Pancreas (tissue), 10 donors: ENCODE measurements around the gene NXPH4. TPM values are rescaled to one million over a fixed set of nuclear protein-coding genes. Genes with fewer than 3 reads are reported as not detected.

ENCODE experiments used
- ATAC-seq, 4 donors: fragments of 200-7000 bp; cut with Tn5 transposase; one replicate each; pipeline versions ENCODE4 v1.8.0 to v1.9.1; 2020; ENCODE audit warnings: mild to moderate bottlenecking in 4 of 4, moderate library complexity in 4 of 4
- DNase-seq, 6 donors: peaks; one replicate each; pipeline ENCODE4 v3.0.0-alpha.2; 2020
- FAIRE-seq: peaks from 2 replicates; lab custom pipeline; 2012; peaks lifted over from hg19 to GRCh38; lab: Jason Lieb, UNC
- H3K27ac ChIP-seq, 4 donors: fragments of 200-600 bp; sonication (generic); 1 replicate in 3 of 4; 2 replicates in 1 of 4; pipeline versions ENCODE4 v1.5.0 to v1.8.0; 2020
- H3K27me3 ChIP-seq, 4 donors: fragments of 200-600 bp; one replicate each; pipeline ENCODE4 v1.8.0; 2021
- H3K36me3 ChIP-seq, 3 donors: fragments of 200-600 bp; sonication (generic) in 1 of 3; one replicate each; pipeline versions ENCODE4 v1.5.0 to v1.8.0; 2020 to 2021
- H3K4me1 ChIP-seq, 3 donors: fragments of 200-600 bp; one replicate each; pipeline ENCODE4 v1.8.0; 2021
- H3K4me3 ChIP-seq, 4 donors: fragments of 200-600 bp; sonication (generic) in 2 of 4; one replicate each; pipeline versions ENCODE4 v1.5.0 to v1.8.0; 2020 to 2021
- H3K9me3 ChIP-seq, 4 donors: fragments of 200-600 bp; one replicate each; pipeline ENCODE4 v1.8.0; 2021
- CTCF ChIP-seq, 4 donors: fragments of 200-600 bp; sonication (generic) in 3 of 4; IDR thresholded peaks; one replicate each; pipeline versions ENCODE4 v1.5.0 to v1.8.0; 2021; ENCODE audit warnings: antibody characterized with exemption in 4 of 4
- whole genome bisulfite sequencing, 2 donors: extraction: QIAGEN DNeasy Blood & Tissue Kit; methylation state at CpG; one replicate each; pipeline ENCODE4 v1.1.7; 2013; 5-methylcytosine and 5-hydroxymethylcytosine counted together
- intact Hi-C, 3 donors: fragments of 100-400 bp; cut with DNase I; formaldehyde crosslinking; loops; one replicate each; pipeline versions ENCODE4 v1.11.1 to v1.14.2; 2022
- microRNA-seq, 2 donors: library from miRNA; unstranded; fragments of <30 nt; microRNA quantifications; one replicate each; pipeline versions ENCODE4 to v1.1.0, GENCODE V29; 2019 to 2020
- polyA plus RNA-seq, 2 donors: library from polyadenylated mRNA; stranded (reverse); fragments of 200-250 nt; gene quantifications; one replicate each; pipeline ENCODE4 v1.2.3, GENCODE V29; 2013
- total RNA-seq, 6 donors: library from RNA; stranded (reverse); fragmentation: NEBNext Ultra II Directional in 4 of 6; extraction: Animal tissue kit (Norgen Biotek cat#: 25700) in 4 of 6; gene quantifications; one replicate each; pipeline versions ENCODE4 v1.2.1 to v1.2.4, GENCODE V29; 2021 to 2023
- donor health status: healthy with polysubstance abuse.
- donor health status: DM: no; HTN: no; CAD: no; lungs with moderate emphysema.
- donor health status: DM: no; HTN: no; CAD: no.
- donor health status: control.
- donor health status: control.
- donor health status: Bipolar disorder and iron deficiency.
- donor health status: DM: yes; HTN: yes; CAD: no.
- donor health status: DM: no; HTN: no; CAD: no.
- donor health status: DM: no; HTN: no; CAD: no.
- donor health status: DM: yes; HTN: yes; CAD: no.

NXPH4 gene
- total and polyA plus RNA-seq, 8 donors, result 0.28 to 3.3 (median 0.79) TPM

- Histone ChIP-seq H3K27me3 (no peaks in the 10 kb centered on the region), H3K27ac (no peak overlapping the region), H3K4me3 (no peak overlapping the region), H3K9me3 (no peaks in the 10 kb centered on the region), H3K4me1 (no peaks in the 10 kb centered on the region), H3K36me3 (peaks cover 0 to 18% (median 15%) of the 10 kb centered on the region in 3 donors)
- DNase-seq (no peak), ATAC-seq (no peak), FAIRE-seq (no peak)
- intact Hi-C loops, result no loop called here
- 70 to 71% methylated on average over 6 to 7 of the region's 7 CpGs for WGBS, 2 donors
- no peak for TF ChIP-seq CTCF (IDR thresholded peaks at IDR 0.05)
Observed at GRCh38 chr12:57272337-57273151, 56.0 kb downstream of the NXPH4 start.

- peaks cover 0 to 13% (median 12%) of the 10 kb centered on the region in 3 donors for H3K36me3 ChIP-seq
- H3K27ac ChIP-seq, result no peak overlapping the region
- intact Hi-C loops, result no loop called here
- no peak for FAIRE-seq
- no peak overlapping the region for H3K4me3 ChIP-seq
- no peak for DNase-seq
- no peaks in the 10 kb centered on the region for H3K27me3 ChIP-seq
- no peaks in the 10 kb centered on the region for H3K4me1 ChIP-seq
- no peak for TF ChIP-seq CTCF (IDR thresholded peaks at IDR 0.05)
- no peaks in the 10 kb centered on the region for H3K9me3 ChIP-seq
- ATAC-seq, result no peak
Observed at GRCh38 chr12:57273516-57273915, 56.9 kb downstream of the NXPH4 start.

Small RNA genes lying within 50 kb of the gene (microRNA-seq; reads per million reads assigned to microRNA genes)
- 1.2 reads per million in 2 donors for gene MIR1228

Other genes with a start within 250 kb of the NXPH4 start
- gene ZBTB39, start 210.2 kb upstream of the NXPH4 start, total RNA-seq, result 1 to 10 TPM; 2.4 to 4.3 (median 2.8) TPM
- gene ZBTB39, start 210.2 kb upstream of the NXPH4 start, polyA plus RNA-seq, result 1 to 10 TPM; 1.5 to 1.9 TPM
- gene TAC3, start 200.3 kb upstream of the NXPH4 start, total RNA-seq, result not detected
- gene TAC3, start 200.3 kb upstream of the NXPH4 start, polyA plus RNA-seq, result 1 to 10 TPM in 1 of 2 donors, under 1 TPM in 1; 0.23 to 4.4 TPM
- under 1 TPM in 5 of 6 donors, not detected in 1; 0.22 to 0.65 (median 0.47) TPM for gene MYO1A, start 166.7 kb upstream of the NXPH4 start, total RNA-seq
- under 1 TPM; 0.15 to 0.47 TPM for gene MYO1A, start 166.7 kb upstream of the NXPH4 start, polyA plus RNA-seq
- gene NEMP1, start 138.0 kb upstream of the NXPH4 start, total RNA-seq, result 1 to 10 TPM; 3.2 to 5.7 (median 4.0) TPM
- gene NEMP1, start 138.0 kb upstream of the NXPH4 start, polyA plus RNA-seq, result 1 to 10 TPM; 1.1 to 2.4 TPM
- gene NAB2, start 127.7 kb upstream of the NXPH4 start, total RNA-seq, result 10 to 100 TPM in 1 of 6 donors, 1 to 10 TPM in 5; 2.1 to 12.9 (median 4.6) TPM
- 10 to 100 TPM in 1 of 2 donors, 1 to 10 TPM in 1; 5.8 to 21.3 TPM for gene NAB2, start 127.7 kb upstream of the NXPH4 start, polyA plus RNA-seq
- gene STAT6, start 105.4 kb upstream of the NXPH4 start, total RNA-seq, result 100 to 1,000 TPM in 1 of 6 donors, 10 to 100 TPM in 5; 31.0 to 116 (median 51.9) TPM
- gene STAT6, start 105.4 kb upstream of the NXPH4 start, polyA plus RNA-seq, result 100 to 1,000 TPM; 137 to 141 TPM
- gene LRP1, start 88.3 kb upstream of the NXPH4 start, total RNA-seq, result 10 to 100 TPM; 19.2 to 89.4 (median 38.5) TPM
- 10 to 100 TPM; 12.2 to 15.7 TPM for gene LRP1, start 88.3 kb upstream of the NXPH4 start, polyA plus RNA-seq
- not detected for gene LRP1-AS, start 69.2 kb upstream of the NXPH4 start, total RNA-seq
- not detected for gene LRP1-AS, start 69.2 kb upstream of the NXPH4 start, polyA plus RNA-seq
- gene SHMT2, start 12.9 kb downstream of the NXPH4 start, total RNA-seq, result 100 to 1,000 TPM in 1 of 6 donors, 10 to 100 TPM in 5; 44.8 to 183 (median 63.9) TPM
- 10 to 100 TPM; 20.0 to 29.8 TPM for gene SHMT2, start 12.9 kb downstream of the NXPH4 start, polyA plus RNA-seq
- gene STAC3, start 34.4 kb downstream of the NXPH4 start, total RNA-seq, result 1 to 10 TPM in 2 of 6 donors, under 1 TPM in 4; 0.46 to 2.1 (median 0.76) TPM
- 1 to 10 TPM; 2.5 to 3.0 TPM for gene STAC3, start 34.4 kb downstream of the NXPH4 start, polyA plus RNA-seq
- gene R3HDM2, start 214.2 kb downstream of the NXPH4 start, total RNA-seq, result 10 to 100 TPM; 22.9 to 39.8 (median 25.5) TPM
- gene R3HDM2, start 214.2 kb downstream of the NXPH4 start, polyA plus RNA-seq, result 10 to 100 TPM; 14.5 to 16.8 TPM
- gene INHBC, start 218.0 kb downstream of the NXPH4 start, total RNA-seq, result under 1 TPM in 2 of 6 donors, not detected in 4; 0.09 TPM
- gene INHBC, start 218.0 kb downstream of the NXPH4 start, polyA plus RNA-seq, result not detected
- gene INHBE, start 238.5 kb downstream of the NXPH4 start, total RNA-seq, result 10 to 100 TPM in 1 of 6 donors, under 1 TPM in 1, not detected in 4; 0.24 to 17.8 TPM
- under 1 TPM in 1 of 2 donors, not detected in 1; 0.05 TPM for gene INHBE, start 238.5 kb downstream of the NXPH4 start, polyA plus RNA-seq
- 1 to 10 TPM in 1 of 6 donors, under 1 TPM in 3, not detected in 2; 0.06 to 2.2 (median 0.79) TPM for gene GLI1, start 243.0 kb downstream of the NXPH4 start, total RNA-seq
- under 1 TPM; 0.19 TPM for gene GLI1, start 243.0 kb downstream of the NXPH4 start, polyA plus RNA-seq